Measurements from ENCODE around the gene MED13L. TPM values are rescaled to one million over a fixed set of nuclear protein-coding genes. Genes with fewer than 3 reads are reported as not detected.

MED13L gene
- total and polyA plus RNA-seq, 2 of the 4 experiments (the other 2 are of a cell fraction): 17.9 to 49.1 TPM

DNA sequence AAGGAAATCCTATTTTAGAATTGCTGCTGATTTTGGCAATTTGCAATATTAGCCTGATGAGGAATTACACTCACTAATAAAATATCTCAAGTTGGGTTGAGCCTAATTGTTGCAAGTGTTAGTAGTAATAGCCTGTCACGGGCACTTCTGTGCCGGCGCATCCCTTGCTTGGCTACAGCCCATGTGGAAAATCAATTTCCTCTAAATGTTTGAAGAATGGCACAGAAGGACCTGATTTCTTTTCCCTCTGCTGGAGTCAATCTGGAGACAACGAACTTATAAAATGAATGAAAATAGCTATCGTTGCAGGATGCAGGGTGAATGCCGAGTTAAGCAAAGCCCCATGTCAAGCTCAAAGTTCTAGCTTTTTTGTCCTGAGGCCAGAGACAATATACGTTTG, 31.2 kb upstream of the MED13L start:
- Histone ChIP-seq H4K8ac (ENCODE audit: low read depth in 2 of 2, low read length in 2 of 2) (no peak overlapping the region), H3K56ac (ENCODE audit: extremely low read depth, insufficient read depth, low read length) (no peak overlapping the region), H3K9ac (ENCODE audit: low read depth, low read length) (no peak overlapping the region), H2AK9ac (replicated peaks; ENCODE audit: low read depth, low read length, poor library complexity) (no peak overlapping the region), H3K4ac (ENCODE audit: low read depth, low read length) (no peak overlapping the region), H3K4me1 (ENCODE audit: control insufficient read depth, insufficient read depth, low read length) (peaks cover 2% of the 10 kb centered on the region; the same call in 1 of the 2 replicates), H3K36me3 (ENCODE audit: control insufficient read depth, insufficient read depth, low read length) (no peaks in the 10 kb centered on the region), H3K18ac (ENCODE audit: low read depth, low read length) (no peak overlapping the region), H2AK5ac (ENCODE audit: low read depth, low read length) (no peak overlapping the region), H4K20me1 (ENCODE audit: insufficient read depth, low read length) (no peaks in the 10 kb centered on the region), H3K4me2 (ENCODE audit: low read depth, low read length) (no peak overlapping the region), H3K23ac (ENCODE audit: low read depth, low read length) (no peak overlapping the region), H2BK120ac (ENCODE audit: low read depth, low read length) (no peak overlapping the region), H3K27me3 (ENCODE audit: control insufficient read depth, insufficient read depth, low read length) (no peaks in the 10 kb centered on the region), H3K79me1 (ENCODE audit: low read depth in 1 of 2, low read length in 2 of 2) (no peaks in the 10 kb centered on the region), H3K9me1 (ENCODE audit: insufficient read depth, low read length) (peaks cover 3% of the 10 kb centered on the region; the same call in 1 of the 2 replicates), H3K9me3 (ENCODE audit: control insufficient read depth, insufficient read depth, low read length) (no peaks in the 10 kb centered on the region), H2BK20ac (ENCODE audit: low read depth, low read length) (no peak overlapping the region), H3K27ac (ENCODE audit: insufficient read depth, low read length) (no peak overlapping the region), H2AFZ (replicated peaks; ENCODE audit: low read length, poor library complexity) (no peak overlapping the region), H4K91ac (ENCODE audit: insufficient read depth, low read depth, low read length) (no peak overlapping the region), H4K5ac (ENCODE audit: low read depth, low read length) (no peak overlapping the region), H3K14ac (replicated peaks; ENCODE audit: low read depth, low read length) (no peak overlapping the region), H2BK5ac (ENCODE audit: low read depth, low read length, poor library complexity, severe bottlenecking) (no peak overlapping the region), H3K4me3 (ENCODE audit: insufficient read depth, low read depth, low read length) (no peak overlapping the region), H2BK15ac (ENCODE audit: low read depth, low read length) (no peak overlapping the region)
- intact Hi-C loops (cut with micrococcal nuclease): no loop called here
- no CpG with 5 or more reads among the region's 7 CpGs for whole genome bisulfite sequencing, 2 experiments (ENCODE audit: extremely low coverage in 2 of 2, insufficient read length in 1 of 2)
- TF ChIP-seq CHD1 (IDR thresholded peaks at IDR 0.05; ENCODE audit: low read depth, low read length): no peak
- BruUV-seq (replicated peaks): no TSS peak
- DNase-seq (no peak), ATAC-seq (ENCODE audit: low read depth) (no peak)
- in situ Hi-C loops (cut with MboI; ENCODE audit: low sequenced_read_pairs): no loop called here
- CTCF ChIA-PET: interaction anchor here (0.6 kb wide), 1 partner anchor 61 kb away, joined by 6 read pairs; no protein-coding TSS in a partner anchor
- dilution Hi-C loops (cut with HindIII; ENCODE audit: low sequenced_read_pairs, unreplicated experiment): no loop called here
- POLR2A ChIA-PET (ENCODE audit: unreplicated experiment): no interaction called here
